Activated CD4-positive, alpha-beta T cell treated with anti-CD3 and anti-CD28 coated beads for 48 hours (primary cell): ENCODE data around the gene TDRD7.

ENCODE experiments used
- DNase-seq: peaks from one replicate; pipeline ENCODE4 v3.0.0-alpha.2; 2020

TDRD7 gene

GRCh38 chr9:97411789-97412625 is at the start of gene TDRD7:
TDRD7 (plus strand) TSS chr9:97412096; CDS start chr9:97428466, 16,370 bp downstream.
- peak; percentile 92 for DNase-seq

GRCh38 chr9:97362777-97363545 is 48.9 kb upstream of the TDRD7 start:
- DNase-seq, result no peak

GRCh38 chr9:97363661-97364299 is 48.1 kb upstream of the TDRD7 start:
- no peak for DNase-seq

- no peak for DNase-seq
These were observed 47.0 kb upstream of the TDRD7 start for GRCh38 chr9:97364769-97365490.

GRCh38 chr9:97365634-97366033 is 46.3 kb upstream of the TDRD7 start:
- DNase-seq, result no peak

- no peak for DNase-seq
These were observed 45.4 kb upstream of the TDRD7 start for GRCh38 chr9:97366476-97366875.

GRCh38 chr9:97366889-97367288 is 45.0 kb upstream of the TDRD7 start:
- DNase-seq, result no peak

- no peak for DNase-seq
These were observed 44.2 kb upstream of the TDRD7 start for GRCh38 chr9:97367729-97368128.

GRCh38 chr9:97368964-97369363 is 42.9 kb upstream of the TDRD7 start:
- no peak for DNase-seq

GRCh38 chr9:97372580-97372979 is 39.3 kb upstream of the TDRD7 start:
- no peak for DNase-seq

GRCh38 chr9:97373331-97373730 is 38.6 kb upstream of the TDRD7 start:
- DNase-seq, result no peak

- DNase-seq, result no peak
These were observed 37.1 kb upstream of the TDRD7 start for GRCh38 chr9:97374811-97375210.

- DNase-seq, result no peak
These were observed 35.0 kb upstream of the TDRD7 start for GRCh38 chr9:97376902-97377301.

GRCh38 chr9:97382099-97382718 is 29.7 kb upstream of the TDRD7 start:
- no peak for DNase-seq

- no peak for DNase-seq
These were observed 27.3 kb upstream of the TDRD7 start for GRCh38 chr9:97384406-97385262.

GRCh38 chr9:97385626-97386264 is 26.2 kb upstream of the TDRD7 start:
- DNase-seq, result no peak

- no peak for DNase-seq
These were observed 25.6 kb upstream of the TDRD7 start for GRCh38 chr9:97386265-97386633.

- DNase-seq, result peak; percentile 85
These were observed 25.0 kb upstream of the TDRD7 start for GRCh38 chr9:97386733-97387503.

- no peak for DNase-seq
These were observed 24.4 kb upstream of the TDRD7 start for GRCh38 chr9:97387504-97387886.
